OCI-LY3 (cell line): Measurements from ENCODE around the gene SEMA5A.

ENCODE experiments used
- H2AFZ ChIP-seq: fragments of 200-600, 300-600 bp; shearing (Covaris generic); 2 replicates; pipeline ENCODE4 v1.6.0; 2014; ENCODE audit warnings: antibody characterized with exemption, low read depth, low read length
- H3K27ac ChIP-seq: fragments of 200-600, 300-600 bp; sonication (generic); 2 replicates; pipeline ENCODE4 v1.5.1; 2014; ENCODE audit warnings: mild to moderate bottlenecking, low read length, moderate library complexity, mixed read lengths
- H3K27me3 ChIP-seq: fragments of 200-600, 300-600 bp; sonication (generic); 2 replicates; pipeline ENCODE4 v1.6.1; 2014; ENCODE audit warnings: low read depth, low read length, mixed read lengths
- H3K36me3 ChIP-seq: fragments of 200-600, 300-600 bp; sonication (generic); replicated peaks from 2 replicates; pipeline ENCODE3; 2014; ENCODE audit warnings: low read depth, low read length, mixed read lengths
- H3K4me1 ChIP-seq: fragments of 300-600, 200-600 bp; sonication (generic); 2 replicates; pipeline ENCODE4 v1.6.1; 2014; ENCODE audit warnings: low read length, mixed read lengths
- H3K4me2 ChIP-seq: fragments of 200-600, 300-600 bp; sonication (generic); 2 replicates; pipeline ENCODE4 v1.6.1; 2014; ENCODE audit warnings: low read length, mixed read lengths
- H3K4me3 ChIP-seq: fragments of 300-600, 200-600 bp; sonication (generic); 2 replicates; pipeline ENCODE4 v1.5.1; 2014; ENCODE audit warnings: antibody characterized with exemption, mild to moderate bottlenecking, low read length, moderate library complexity
- H3K79me2 ChIP-seq: fragments of 300-600, 200-600 bp; shearing (Covaris generic); 2 replicates; pipeline ENCODE4 v1.6.1; 2014; ENCODE audit warnings: mild to moderate bottlenecking, low read length, mixed read lengths
- H3K9ac ChIP-seq: fragments of 300-600, 200-600 bp; shearing (Covaris generic); 2 replicates; pipeline ENCODE4 v1.6.0; 2014; ENCODE audit warnings: mild to moderate bottlenecking, low read length, moderate library complexity
- H3K9me3 ChIP-seq: fragments of 200-600, 300-600 bp; shearing (Covaris generic); 2 replicates; pipeline ENCODE4 v1.6.1; 2014; ENCODE audit warnings: low read length, mixed read lengths; ENCODE audit not compliant: insufficient read depth
- H4K20me1 ChIP-seq: fragments of 200-600, 300-600 bp; sonication (generic); 2 replicates; pipeline ENCODE4 v1.6.1; 2016; ENCODE audit warnings: low read length, mixed read lengths; ENCODE audit not compliant: insufficient read depth
- CTCF ChIP-seq: fragments of 200-600, 300-600 bp; sonication (generic); IDR thresholded peaks from 2 replicates; pipeline ENCODE4 v1.5.1; 2014; ENCODE audit warnings: antibody characterized with exemption, low read length, low read depth
- EZH2phosphoT487 ChIP-seq: fragments of 200-600 bp; shearing (Covaris generic); IDR thresholded peaks from 2 replicates; pipeline ENCODE4 v1.6.1; 2018; ENCODE audit warnings: antibody characterized with exemption, mixed run types, low read depth

The SEMA5A gene

GRCh38 chr5:9282211-9282610, 263.7 kb downstream of the SEMA5A start:
- Histone ChIP-seq H3K4me1 (no peaks in the 10 kb centered on the region), H3K79me2 (no peaks in the 10 kb centered on the region), H2AFZ (no peak overlapping the region), H3K9ac (no peak overlapping the region), H3K36me3 (no peaks in the 10 kb centered on the region), H3K4me2 (no peak overlapping the region), H4K20me1 (no peaks in the 10 kb centered on the region), H3K9me3 (no peaks in the 10 kb centered on the region), H3K27me3 (no peaks in the 10 kb centered on the region), H3K27ac (no peak overlapping the region), H3K4me3 (no peak overlapping the region)
- TF ChIP-seq CTCF (no peak), EZH2phosphoT487 (no peak)

GRCh38 chr5:9279774-9280173, 266.1 kb downstream of the SEMA5A start:
- no peak overlapping the region for H2AFZ ChIP-seq
- H3K9me3 ChIP-seq, result no peaks in the 10 kb centered on the region
- H3K4me1 ChIP-seq, result no peaks in the 10 kb centered on the region
- H3K9ac ChIP-seq, result no peak overlapping the region
- no peak overlapping the region for H3K27ac ChIP-seq
- no peaks in the 10 kb centered on the region for H4K20me1 ChIP-seq
- no peaks in the 10 kb centered on the region for H3K36me3 ChIP-seq
- H3K79me2 ChIP-seq, result no peaks in the 10 kb centered on the region
- no peak overlapping the region for H3K4me3 ChIP-seq
- H3K27me3 ChIP-seq, result no peaks in the 10 kb centered on the region
- TF ChIP-seq EZH2phosphoT487 (no peak), CTCF (no peak)
- H3K4me2 ChIP-seq, result no peak overlapping the region

DNA sequence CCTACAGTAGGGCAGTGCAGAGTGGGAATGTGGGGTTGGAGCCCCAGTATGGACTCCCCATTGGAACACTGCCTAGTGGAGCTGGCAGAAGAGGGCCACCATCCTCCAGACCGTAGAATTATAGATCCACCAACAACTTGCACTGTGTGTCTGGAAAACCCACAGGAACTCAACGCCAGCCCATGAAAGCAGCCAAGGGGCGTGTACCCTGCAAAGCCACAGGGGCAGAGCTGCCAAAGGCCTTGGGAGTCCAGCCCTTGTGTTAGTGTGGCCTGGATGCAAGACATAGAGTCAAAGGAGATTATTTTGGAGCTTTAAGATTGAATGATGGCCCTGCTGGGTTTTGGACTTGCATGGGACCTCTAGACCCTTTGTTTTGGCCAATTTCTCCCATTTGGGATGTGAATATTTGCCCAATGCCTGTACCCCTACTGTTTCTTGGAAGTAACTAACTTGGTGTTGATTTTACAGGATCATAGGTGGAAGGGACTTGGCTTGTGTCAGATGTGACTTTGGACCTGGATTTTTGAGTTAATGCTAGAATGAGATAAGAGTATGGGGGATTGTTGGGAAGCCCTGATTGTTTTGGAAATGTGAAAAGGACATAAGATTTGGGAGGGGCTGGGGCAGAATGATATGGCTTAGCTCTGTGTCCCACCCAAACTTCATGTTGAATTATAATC, 266.8 kb downstream of the SEMA5A start:
- Histone ChIP-seq H2AFZ (no peak overlapping the region), H3K27me3 (no peaks in the 10 kb centered on the region), H3K9me3 (no peaks in the 10 kb centered on the region), H3K79me2 (no peaks in the 10 kb centered on the region), H3K4me2 (no peak overlapping the region), H3K4me3 (no peak overlapping the region), H3K36me3 (no peaks in the 10 kb centered on the region), H4K20me1 (no peaks in the 10 kb centered on the region), H3K9ac (no peak overlapping the region), H3K4me1 (no peaks in the 10 kb centered on the region), H3K27ac (no peak overlapping the region)
- TF ChIP-seq CTCF (no peak), EZH2phosphoT487 (no peak)

DNA sequence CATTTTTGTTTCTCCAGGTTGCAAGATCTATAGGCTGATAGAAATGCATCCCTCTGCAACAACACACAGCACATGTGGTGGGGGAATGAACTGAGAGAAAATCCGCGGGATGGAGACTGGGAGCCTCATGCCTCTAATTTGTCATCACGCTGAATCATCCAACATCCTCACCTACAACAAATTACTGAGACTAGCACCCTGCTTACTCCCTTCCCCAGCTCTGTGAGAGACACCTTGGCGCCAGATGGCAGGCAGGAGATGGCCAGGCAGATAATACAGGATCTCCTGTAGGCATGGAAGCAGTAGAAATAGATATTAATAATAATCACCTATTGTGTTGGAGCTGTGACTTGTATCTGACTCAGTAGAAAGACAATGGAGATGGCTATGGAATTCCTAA, 276.9 kb downstream of the SEMA5A start:
- Histone ChIP-seq H2AFZ (no peak overlapping the region), H3K9me3 (no peaks in the 10 kb centered on the region), H3K27me3 (no peaks in the 10 kb centered on the region), H3K27ac (no peak overlapping the region), H3K79me2 (no peaks in the 10 kb centered on the region), H4K20me1 (no peaks in the 10 kb centered on the region), H3K4me3 (no peak overlapping the region), H3K9ac (no peak overlapping the region), H3K36me3 (no peaks in the 10 kb centered on the region), H3K4me1 (no peaks in the 10 kb centered on the region), H3K4me2 (no peak overlapping the region)
- TF ChIP-seq CTCF (no peak), EZH2phosphoT487 (no peak)
